HEK293 (cell line): Measurements from ENCODE around the gene SRSF2.

ENCODE experiments used
- GFI1B ChIP-seq: fragments of 450-650 bp; formaldehyde crosslinking; IDR thresholded peaks from 2 replicates; pipeline ENCODE4 v1.5.1; 2016; ENCODE audit warnings: missing biosample characterization, missing genetic modification characterization
- IKZF3 ChIP-seq: fragments of 450-650 bp; IDR thresholded peaks from 2 replicates; pipeline ENCODE4 v1.5.0; 2018; ENCODE audit warnings: missing biosample characterization, mild to moderate bottlenecking, missing genetic modification characterization, moderate library complexity
- KLF8 ChIP-seq: fragments of 450-650 bp; formaldehyde crosslinking; IDR thresholded peaks from 2 replicates; pipeline ENCODE4 v1.5.1; 2016; ENCODE audit warnings: missing biosample characterization, missing genetic modification characterization
- KLF9 ChIP-seq: fragments of 450-650 bp; formaldehyde crosslinking; IDR thresholded peaks from 2 replicates; pipeline ENCODE4 v1.5.1; 2016; ENCODE audit warnings: missing biosample characterization, missing genetic modification characterization, low read depth
- MEIS1 ChIP-seq: sonication (generic); formaldehyde crosslinking; IDR thresholded peaks from 2 replicates; pipeline ENCODE4 v1.8.1; 2022; ENCODE audit warnings: missing genetic modification reagents, mild to moderate bottlenecking, borderline replicate concordance
- OVOL3 ChIP-seq: fragments of 450-650 bp; formaldehyde crosslinking; IDR thresholded peaks from 2 replicates; pipeline ENCODE4 v1.5.1; 2016; ENCODE audit warnings: missing biosample characterization, missing genetic modification characterization
- SP3 ChIP-seq: fragments of 450-650 bp; formaldehyde crosslinking; IDR thresholded peaks from 2 replicates; pipeline ENCODE4 v1.5.1; 2016; ENCODE audit warnings: missing biosample characterization, missing genetic modification characterization
- YY1 ChIP-seq: fragments of 450-650 bp; formaldehyde crosslinking; IDR thresholded peaks from 2 replicates; pipeline ENCODE4 v1.5.1; 2018; ENCODE audit warnings: missing biosample characterization, missing genetic modification characterization
- ZBTB21 ChIP-seq: fragments of 450-650 bp; formaldehyde crosslinking; IDR thresholded peaks from 2 replicates; pipeline ENCODE4 v1.5.1; 2017; ENCODE audit warnings: missing biosample characterization, missing genetic modification characterization
- ZBTB7A ChIP-seq: fragments of 450-650 bp; formaldehyde crosslinking; IDR thresholded peaks from 2 replicates; pipeline ENCODE4 v1.5.1; 2016; ENCODE audit warnings: low read depth, missing biosample characterization, missing genetic modification characterization
- ZFHX2 ChIP-seq: fragments of 450-650 bp; formaldehyde crosslinking; conservative IDR thresholded peaks from 2 replicates; pipeline ENCODE4 v1.5.1; 2016; ENCODE audit warnings: missing biosample characterization, missing genetic modification characterization
- ZFP37 ChIP-seq: fragments of 450-650 bp; formaldehyde crosslinking; IDR thresholded peaks from 2 replicates; pipeline ENCODE4 v1.5.1; 2016; ENCODE audit warnings: missing biosample characterization, missing genetic modification characterization
- ZNF121 ChIP-seq: fragments of 450-650 bp; formaldehyde crosslinking; IDR thresholded peaks from 2 replicates; pipeline ENCODE4 v1.5.1; 2016; ENCODE audit warnings: missing biosample characterization, missing genetic modification characterization
- ZNF16 ChIP-seq: fragments of 450-650 bp; formaldehyde crosslinking; IDR thresholded peaks from 2 replicates; pipeline ENCODE4 v1.5.1; 2016; ENCODE audit warnings: low read depth, missing biosample characterization, missing genetic modification characterization
- ZNF175 ChIP-seq: fragments of 450-650 bp; formaldehyde crosslinking; IDR thresholded peaks from 2 replicates; pipeline ENCODE4 v1.5.1; 2016; ENCODE audit warnings: missing biosample characterization, missing genetic modification characterization
- ZNF184 ChIP-seq: fragments of 450-650 bp; IDR thresholded peaks from 2 replicates; pipeline ENCODE4 v1.5.1; 2018; ENCODE audit warnings: missing biosample characterization, mild to moderate bottlenecking, missing genetic modification characterization
- ZNF221 ChIP-seq: fragments of 450-650 bp; formaldehyde crosslinking; IDR thresholded peaks from 2 replicates; pipeline ENCODE4 v1.5.1; 2017; ENCODE audit warnings: missing biosample characterization, missing genetic modification characterization, borderline replicate concordance
- ZNF239 ChIP-seq: fragments of 450-650 bp; formaldehyde crosslinking; IDR thresholded peaks from 2 replicates; pipeline ENCODE4 v1.5.1; 2016; ENCODE audit warnings: missing biosample characterization, missing genetic modification characterization
- ZNF561 ChIP-seq: fragments of 450-650 bp; IDR thresholded peaks from 2 replicates; pipeline ENCODE4 v1.5.1; 2018; ENCODE audit warnings: missing biosample characterization, missing genetic modification characterization, borderline replicate concordance
- ZNF660 ChIP-seq: fragments of 450-650 bp; IDR thresholded peaks from 2 replicates; pipeline ENCODE4 v1.5.1; 2018; ENCODE audit warnings: missing biosample characterization, mild to moderate bottlenecking, missing genetic modification characterization
- ZNF677 ChIP-seq: fragments of 450-650 bp; IDR thresholded peaks from 2 replicates; pipeline ENCODE4 v1.5.0; 2018; ENCODE audit warnings: missing biosample characterization, mild to moderate bottlenecking, missing genetic modification characterization, moderate library complexity
- TF ChIP-seq, protein P1 (sequence below): fragments of 450-650 bp; formaldehyde crosslinking; IDR thresholded peaks from 2 replicates; pipeline ENCODE4 v1.5.1; 2016; ENCODE audit warnings: missing biosample characterization, missing genetic modification characterization
- TF ChIP-seq, protein P2 (sequence below): fragments of 450-650 bp; formaldehyde crosslinking; IDR thresholded peaks from 2 replicates; pipeline ENCODE4 v1.5.1; 2017; ENCODE audit warnings: missing biosample characterization, missing genetic modification characterization
- TF ChIP-seq, protein P3 (sequence below): fragments of 450-650 bp; formaldehyde crosslinking; IDR thresholded peaks from 2 replicates; pipeline ENCODE4 v1.5.1; 2016; ENCODE audit warnings: missing biosample characterization, missing genetic modification characterization
- TF ChIP-seq, protein P4 (sequence below): fragments of 450-650 bp; formaldehyde crosslinking; IDR thresholded peaks from 2 replicates; pipeline ENCODE4 v1.5.1; 2017; ENCODE audit warnings: missing biosample characterization, missing genetic modification characterization
- TF ChIP-seq, protein P5 (sequence below): fragments of 450-650 bp; formaldehyde crosslinking; IDR thresholded peaks from 2 replicates; pipeline ENCODE4 v1.5.1; 2016; ENCODE audit warnings: missing biosample characterization, missing genetic modification characterization
- TF ChIP-seq, protein P6 (sequence below): fragments of 450-650 bp; formaldehyde crosslinking; IDR thresholded peaks from 2 replicates; pipeline ENCODE4 v1.5.1; 2016; ENCODE audit warnings: missing biosample characterization, missing genetic modification characterization, low read depth

SRSF2 gene

DNA sequence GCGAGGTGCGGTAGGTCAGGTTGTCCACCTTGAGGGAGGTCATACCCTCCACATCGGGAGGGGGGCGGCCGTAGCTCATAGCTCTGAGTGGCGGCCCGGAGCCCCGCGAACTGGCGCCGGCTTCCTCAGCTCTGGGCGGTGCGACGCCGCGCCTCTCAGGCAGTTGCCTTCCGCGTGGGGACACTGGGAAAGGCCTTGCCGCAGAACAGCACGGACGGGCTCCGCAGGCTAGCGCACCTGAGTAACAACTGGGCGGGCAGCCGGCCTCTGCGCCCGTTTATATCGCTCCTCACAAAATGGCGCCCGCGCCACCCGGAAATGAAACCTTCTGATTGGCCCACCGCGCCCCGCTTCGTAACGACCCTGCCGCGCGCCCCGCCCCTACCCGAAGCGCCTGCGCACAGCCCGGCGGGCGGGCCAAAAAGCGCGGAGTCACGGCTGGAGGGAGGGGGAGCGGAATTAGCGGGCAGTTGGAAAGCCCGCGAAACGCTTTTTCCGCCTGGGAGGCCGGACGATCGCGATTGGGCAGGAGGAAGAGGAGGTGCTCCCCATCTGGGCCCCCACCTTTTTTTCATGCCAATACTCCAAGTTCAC, at the start of gene SRSF2 (continued):
- TF ChIP-seq, protein P1, sequence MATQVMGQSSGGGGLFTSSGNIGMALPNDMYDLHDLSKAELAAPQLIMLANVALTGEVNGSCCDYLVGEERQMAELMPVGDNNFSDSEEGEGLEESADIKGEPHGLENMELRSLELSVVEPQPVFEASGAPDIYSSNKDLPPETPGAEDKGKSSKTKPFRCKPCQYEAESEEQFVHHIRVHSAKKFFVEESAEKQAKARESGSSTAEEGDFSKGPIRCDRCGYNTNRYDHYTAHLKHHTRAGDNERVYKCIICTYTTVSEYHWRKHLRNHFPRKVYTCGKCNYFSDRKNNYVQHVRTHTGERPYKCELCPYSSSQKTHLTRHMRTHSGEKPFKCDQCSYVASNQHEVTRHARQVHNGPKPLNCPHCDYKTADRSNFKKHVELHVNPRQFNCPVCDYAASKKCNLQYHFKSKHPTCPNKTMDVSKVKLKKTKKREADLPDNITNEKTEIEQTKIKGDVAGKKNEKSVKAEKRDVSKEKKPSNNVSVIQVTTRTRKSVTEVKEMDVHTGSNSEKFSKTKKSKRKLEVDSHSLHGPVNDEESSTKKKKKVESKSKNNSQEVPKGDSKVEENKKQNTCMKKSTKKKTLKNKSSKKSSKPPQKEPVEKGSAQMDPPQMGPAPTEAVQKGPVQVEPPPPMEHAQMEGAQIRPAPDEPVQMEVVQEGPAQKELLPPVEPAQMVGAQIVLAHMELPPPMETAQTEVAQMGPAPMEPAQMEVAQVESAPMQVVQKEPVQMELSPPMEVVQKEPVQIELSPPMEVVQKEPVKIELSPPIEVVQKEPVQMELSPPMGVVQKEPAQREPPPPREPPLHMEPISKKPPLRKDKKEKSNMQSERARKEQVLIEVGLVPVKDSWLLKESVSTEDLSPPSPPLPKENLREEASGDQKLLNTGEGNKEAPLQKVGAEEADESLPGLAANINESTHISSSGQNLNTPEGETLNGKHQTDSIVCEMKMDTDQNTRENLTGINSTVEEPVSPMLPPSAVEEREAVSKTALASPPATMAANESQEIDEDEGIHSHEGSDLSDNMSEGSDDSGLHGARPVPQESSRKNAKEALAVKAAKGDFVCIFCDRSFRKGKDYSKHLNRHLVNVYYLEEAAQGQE (tag by site-specific recombination) = peak; percentile 56; the same call in 1 of the 2 replicates
- TF ChIP-seq ZFP37 (tag by site-specific recombination) (peak; percentile 98), KLF8 (tag by site-specific recombination) (peak; percentile 71), YY1 (tag by site-specific recombination) (peak; percentile 89), GFI1B (tag by site-specific recombination) (no peak), ZBTB7A (peak; percentile 82; the same call in 1 of the 2 replicates), ZNF677 (0 out of 2 replicates have a peak, but pooled peaks have one; percentile 41), ZNF121 (tag by site-specific recombination) (peak; percentile 83), MEIS1 (CRISPR knock-in tag) (no peak), ZNF561 (tag by site-specific recombination) (peak; percentile 32; the same call in 1 of the 2 replicates), ZNF184 (tag by site-specific recombination) (no peak), ZFHX2 (tag by site-specific recombination) (no peak; the same call in 1 of the 2 replicates), OVOL3 (tag by site-specific recombination) (peak; percentile 71; the same call in 1 of the 2 replicates), SP3 (tag by site-specific recombination) (peak; percentile 93; the same call in 1 of the 2 replicates), ZBTB21 (tag by site-specific recombination) (peak; percentile 42), IKZF3 (peak; percentile 87), ZNF660 (tag by site-specific recombination) (peak; percentile 95), KLF9 (peak; percentile 7; the same call in 1 of the 2 replicates), ZNF221 (tag by site-specific recombination) (peak; percentile 8; the same call in 1 of the 2 replicates), ZNF175 (tag by site-specific recombination) (no peak), ZNF239 (tag by site-specific recombination) (peak; percentile 78; the same call in 1 of the 2 replicates), ZNF16 (peak; percentile 51; the same call in 1 of the 2 replicates)
- TF ChIP-seq, protein P2, sequence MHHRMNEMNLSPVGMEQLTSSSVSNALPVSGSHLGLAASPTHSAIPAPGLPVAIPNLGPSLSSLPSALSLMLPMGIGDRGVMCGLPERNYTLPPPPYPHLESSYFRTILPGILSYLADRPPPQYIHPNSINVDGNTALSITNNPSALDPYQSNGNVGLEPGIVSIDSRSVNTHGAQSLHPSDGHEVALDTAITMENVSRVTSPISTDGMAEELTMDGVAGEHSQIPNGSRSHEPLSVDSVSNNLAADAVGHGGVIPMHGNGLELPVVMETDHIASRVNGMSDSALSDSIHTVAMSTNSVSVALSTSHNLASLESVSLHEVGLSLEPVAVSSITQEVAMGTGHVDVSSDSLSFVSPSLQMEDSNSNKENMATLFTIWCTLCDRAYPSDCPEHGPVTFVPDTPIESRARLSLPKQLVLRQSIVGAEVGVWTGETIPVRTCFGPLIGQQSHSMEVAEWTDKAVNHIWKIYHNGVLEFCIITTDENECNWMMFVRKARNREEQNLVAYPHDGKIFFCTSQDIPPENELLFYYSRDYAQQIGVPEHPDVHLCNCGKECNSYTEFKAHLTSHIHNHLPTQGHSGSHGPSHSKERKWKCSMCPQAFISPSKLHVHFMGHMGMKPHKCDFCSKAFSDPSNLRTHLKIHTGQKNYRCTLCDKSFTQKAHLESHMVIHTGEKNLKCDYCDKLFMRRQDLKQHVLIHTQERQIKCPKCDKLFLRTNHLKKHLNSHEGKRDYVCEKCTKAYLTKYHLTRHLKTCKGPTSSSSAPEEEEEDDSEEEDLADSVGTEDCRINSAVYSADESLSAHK (tag by site-specific recombination) = peak; percentile 86
- TF ChIP-seq, protein P3, sequence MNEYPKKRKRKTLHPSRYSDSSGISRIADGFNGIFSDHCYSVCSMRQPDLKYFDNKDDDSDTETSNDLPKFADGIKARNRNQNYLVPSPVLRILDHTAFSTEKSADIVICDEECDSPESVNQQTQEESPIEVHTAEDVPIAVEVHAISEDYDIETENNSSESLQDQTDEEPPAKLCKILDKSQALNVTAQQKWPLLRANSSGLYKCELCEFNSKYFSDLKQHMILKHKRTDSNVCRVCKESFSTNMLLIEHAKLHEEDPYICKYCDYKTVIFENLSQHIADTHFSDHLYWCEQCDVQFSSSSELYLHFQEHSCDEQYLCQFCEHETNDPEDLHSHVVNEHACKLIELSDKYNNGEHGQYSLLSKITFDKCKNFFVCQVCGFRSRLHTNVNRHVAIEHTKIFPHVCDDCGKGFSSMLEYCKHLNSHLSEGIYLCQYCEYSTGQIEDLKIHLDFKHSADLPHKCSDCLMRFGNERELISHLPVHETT (tag by site-specific recombination) = peak; percentile 74
- TF ChIP-seq, protein P4, sequence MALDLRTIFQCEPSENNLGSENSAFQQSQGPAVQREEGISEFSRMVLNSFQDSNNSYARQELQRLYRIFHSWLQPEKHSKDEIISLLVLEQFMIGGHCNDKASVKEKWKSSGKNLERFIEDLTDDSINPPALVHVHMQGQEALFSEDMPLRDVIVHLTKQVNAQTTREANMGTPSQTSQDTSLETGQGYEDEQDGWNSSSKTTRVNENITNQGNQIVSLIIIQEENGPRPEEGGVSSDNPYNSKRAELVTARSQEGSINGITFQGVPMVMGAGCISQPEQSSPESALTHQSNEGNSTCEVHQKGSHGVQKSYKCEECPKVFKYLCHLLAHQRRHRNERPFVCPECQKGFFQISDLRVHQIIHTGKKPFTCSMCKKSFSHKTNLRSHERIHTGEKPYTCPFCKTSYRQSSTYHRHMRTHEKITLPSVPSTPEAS (tag by site-specific recombination) = peak; percentile 46; the same call in 1 of the 2 replicates
- TF ChIP-seq, protein P5, sequence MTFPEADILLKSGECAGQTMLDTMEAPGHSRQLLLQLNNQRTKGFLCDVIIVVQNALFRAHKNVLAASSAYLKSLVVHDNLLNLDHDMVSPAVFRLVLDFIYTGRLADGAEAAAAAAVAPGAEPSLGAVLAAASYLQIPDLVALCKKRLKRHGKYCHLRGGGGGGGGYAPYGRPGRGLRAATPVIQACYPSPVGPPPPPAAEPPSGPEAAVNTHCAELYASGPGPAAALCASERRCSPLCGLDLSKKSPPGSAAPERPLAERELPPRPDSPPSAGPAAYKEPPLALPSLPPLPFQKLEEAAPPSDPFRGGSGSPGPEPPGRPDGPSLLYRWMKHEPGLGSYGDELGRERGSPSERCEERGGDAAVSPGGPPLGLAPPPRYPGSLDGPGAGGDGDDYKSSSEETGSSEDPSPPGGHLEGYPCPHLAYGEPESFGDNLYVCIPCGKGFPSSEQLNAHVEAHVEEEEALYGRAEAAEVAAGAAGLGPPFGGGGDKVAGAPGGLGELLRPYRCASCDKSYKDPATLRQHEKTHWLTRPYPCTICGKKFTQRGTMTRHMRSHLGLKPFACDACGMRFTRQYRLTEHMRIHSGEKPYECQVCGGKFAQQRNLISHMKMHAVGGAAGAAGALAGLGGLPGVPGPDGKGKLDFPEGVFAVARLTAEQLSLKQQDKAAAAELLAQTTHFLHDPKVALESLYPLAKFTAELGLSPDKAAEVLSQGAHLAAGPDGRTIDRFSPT (tag by site-specific recombination) = no peak
- TF ChIP-seq, protein P6, sequence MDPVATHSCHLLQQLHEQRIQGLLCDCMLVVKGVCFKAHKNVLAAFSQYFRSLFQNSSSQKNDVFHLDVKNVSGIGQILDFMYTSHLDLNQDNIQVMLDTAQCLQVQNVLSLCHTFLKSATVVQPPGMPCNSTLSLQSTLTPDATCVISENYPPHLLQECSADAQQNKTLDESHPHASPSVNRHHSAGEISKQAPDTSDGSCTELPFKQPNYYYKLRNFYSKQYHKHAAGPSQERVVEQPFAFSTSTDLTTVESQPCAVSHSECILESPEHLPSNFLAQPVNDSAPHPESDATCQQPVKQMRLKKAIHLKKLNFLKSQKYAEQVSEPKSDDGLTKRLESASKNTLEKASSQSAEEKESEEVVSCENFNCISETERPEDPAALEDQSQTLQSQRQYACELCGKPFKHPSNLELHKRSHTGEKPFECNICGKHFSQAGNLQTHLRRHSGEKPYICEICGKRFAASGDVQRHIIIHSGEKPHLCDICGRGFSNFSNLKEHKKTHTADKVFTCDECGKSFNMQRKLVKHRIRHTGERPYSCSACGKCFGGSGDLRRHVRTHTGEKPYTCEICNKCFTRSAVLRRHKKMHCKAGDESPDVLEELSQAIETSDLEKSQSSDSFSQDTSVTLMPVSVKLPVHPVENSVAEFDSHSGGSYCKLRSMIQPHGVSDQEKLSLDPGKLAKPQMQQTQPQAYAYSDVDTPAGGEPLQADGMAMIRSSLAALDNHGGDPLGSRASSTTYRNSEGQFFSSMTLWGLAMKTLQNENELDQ (tag by site-specific recombination) = peak; percentile 49; the same call in 1 of the 2 replicates
